Activated B cell treated with CpG ODN at 0.5 μM for 24 hours (primary cell): ENCODE data around the gene POU2F2. TPM values are rescaled to one million over a fixed set of nuclear protein-coding genes. Genes with fewer than 3 reads are reported as not detected.

Experiments used
- ATAC-seq: fragments of 200-7000 bp; cut with Tn5 transposase; one replicate; pipeline ENCODE4 v1.10.0; 2021; ENCODE audit warnings: low read depth, mild to moderate bottlenecking, moderate library complexity
- CTCF ChIA-PET: fragments of 350-600 bp; sonication (Branson Sonifier 250); formaldehyde crosslinking; loops from one replicate; lab custom pipeline; 2021; ENCODE audit warnings: antibody characterized with exemption; lab: Charles Lee
- POLR2A ChIA-PET: fragments of 350-600 bp; sonication (Branson Sonifier 250); formaldehyde crosslinking; loops from one replicate; lab custom pipeline; 2021; ENCODE audit warnings: antibody characterized with exemption; lab: Charles Lee
- DNase-seq: peaks from one replicate; pipeline ENCODE4 v3.0.0; 2022
- H3K27ac Mint-ChIP-seq: one replicate; pipeline ENCODE4 v1.8.0; 2020; ENCODE audit warnings: mixed read lengths
- H3K27me3 Mint-ChIP-seq: one replicate; pipeline ENCODE4 v1.8.0; 2021; ENCODE audit warnings: mixed read lengths
- H3K36me3 Mint-ChIP-seq: one replicate; pipeline ENCODE4 v1.8.0; 2021; ENCODE audit warnings: low read depth, mixed read lengths
- H3K4me1 Mint-ChIP-seq: one replicate; pipeline ENCODE4 v1.8.0; 2021; ENCODE audit warnings: mixed read lengths
- H3K4me3 Mint-ChIP-seq: one replicate; pipeline ENCODE4 v1.8.0; 2020; ENCODE audit warnings: mild to moderate bottlenecking, mixed read lengths
- H3K9me3 Mint-ChIP-seq: one replicate; pipeline ENCODE4 v1.8.0; 2020; ENCODE audit warnings: mixed read lengths
- intact Hi-C: fragments of 100-400 bp; cut with micrococcal nuclease; formaldehyde crosslinking; loops from one replicate; pipeline ENCODE4 v1.15.1; 2024
- total RNA-seq: library from RNA; stranded (reverse); gene quantifications from 2 replicates; pipeline ENCODE4 v1.2.3, GENCODE V29; 2022
- TF ChIP-seq, protein P1 (sequence below): fragments of 200-600 bp; IDR thresholded peaks from one replicate; pipeline ENCODE4 v1.8.0; 2022; ENCODE audit warnings: antibody characterized with exemption, mild to moderate bottlenecking

Gene POU2F2
- total RNA-seq, 1 donor from 2014 or later: 577 TPM

DNA sequence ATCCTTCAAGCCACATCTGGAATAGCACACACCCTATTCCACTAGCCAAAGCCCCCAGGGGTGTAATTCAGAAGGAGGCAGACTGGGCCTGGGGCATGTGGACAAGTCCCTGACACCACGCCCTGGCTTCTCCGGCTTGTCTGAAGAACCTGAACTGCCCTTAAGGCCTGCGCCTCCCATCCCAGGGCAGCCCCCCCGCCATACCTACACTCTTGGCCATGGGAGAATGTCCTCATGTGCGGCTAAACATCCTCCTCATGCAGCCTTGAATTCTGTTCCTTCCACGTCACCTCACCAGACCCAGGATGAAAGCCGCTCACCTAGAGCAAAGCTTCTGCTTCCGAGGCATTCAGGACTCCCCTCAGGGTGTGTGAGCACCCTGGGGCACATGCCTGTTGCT, 24.3 kb upstream of the POU2F2 start:
- Mint-ChIP-seq H3K4me1 (peaks cover 26% of the 10 kb centered on the region), H3K27me3 (peaks cover 8% of the 10 kb centered on the region), H3K27ac (no peak overlapping the region), H3K36me3 (peaks cover 8% of the 10 kb centered on the region), H3K9me3 (no peaks in the 10 kb centered on the region), H3K4me3 (no peak overlapping the region)
- DNase-seq: no peak
- ChIA-PET CTCF (no interaction called here), POLR2A (no interaction called here)
- no peak for ATAC-seq
- intact Hi-C loops: no loop called here
- TF ChIP-seq, protein P1, sequence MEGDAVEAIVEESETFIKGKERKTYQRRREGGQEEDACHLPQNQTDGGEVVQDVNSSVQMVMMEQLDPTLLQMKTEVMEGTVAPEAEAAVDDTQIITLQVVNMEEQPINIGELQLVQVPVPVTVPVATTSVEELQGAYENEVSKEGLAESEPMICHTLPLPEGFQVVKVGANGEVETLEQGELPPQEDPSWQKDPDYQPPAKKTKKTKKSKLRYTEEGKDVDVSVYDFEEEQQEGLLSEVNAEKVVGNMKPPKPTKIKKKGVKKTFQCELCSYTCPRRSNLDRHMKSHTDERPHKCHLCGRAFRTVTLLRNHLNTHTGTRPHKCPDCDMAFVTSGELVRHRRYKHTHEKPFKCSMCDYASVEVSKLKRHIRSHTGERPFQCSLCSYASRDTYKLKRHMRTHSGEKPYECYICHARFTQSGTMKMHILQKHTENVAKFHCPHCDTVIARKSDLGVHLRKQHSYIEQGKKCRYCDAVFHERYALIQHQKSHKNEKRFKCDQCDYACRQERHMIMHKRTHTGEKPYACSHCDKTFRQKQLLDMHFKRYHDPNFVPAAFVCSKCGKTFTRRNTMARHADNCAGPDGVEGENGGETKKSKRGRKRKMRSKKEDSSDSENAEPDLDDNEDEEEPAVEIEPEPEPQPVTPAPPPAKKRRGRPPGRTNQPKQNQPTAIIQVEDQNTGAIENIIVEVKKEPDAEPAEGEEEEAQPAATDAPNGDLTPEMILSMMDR: no peak

DNA sequence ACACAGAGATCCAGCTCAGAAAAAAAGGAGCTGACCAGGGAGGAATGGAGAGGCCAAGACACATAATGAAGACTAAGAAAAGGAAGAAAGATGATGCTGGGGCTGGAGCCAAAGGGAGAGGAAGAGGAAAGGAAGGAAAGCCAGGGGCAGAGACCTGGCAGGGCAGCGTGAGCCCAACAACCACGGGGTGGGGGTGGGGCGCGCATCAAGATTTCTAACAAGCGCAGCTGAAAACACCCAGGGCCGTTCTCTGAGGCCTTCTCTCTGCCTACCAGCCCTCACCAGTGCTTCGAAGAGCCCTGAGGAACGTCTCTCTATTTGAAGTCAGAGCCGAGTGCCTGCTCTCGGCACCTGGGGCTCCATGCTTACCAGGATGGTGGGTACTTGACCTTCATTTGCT, 23.6 kb upstream of the POU2F2 start:
- no peak overlapping the region for H3K4me3 Mint-ChIP-seq
- peaks cover 2% of the 10 kb centered on the region for H3K27me3 Mint-ChIP-seq
- TF ChIP-seq, protein P1: no peak
- ChIA-PET POLR2A (interaction anchor here (1.8 kb wide), 1 partner anchor 47 kb away, joined by 5 read pairs; no protein-coding TSS in a partner anchor), CTCF (no interaction called here)
- no peaks in the 10 kb centered on the region for H3K9me3 Mint-ChIP-seq
- intact Hi-C loops: no loop called here
- H3K27ac Mint-ChIP-seq: peak overlapping the region; percentile 88
- H3K36me3 Mint-ChIP-seq: peaks cover 8% of the 10 kb centered on the region
- ATAC-seq (no peak), DNase-seq (no peak)
- peaks cover 26% of the 10 kb centered on the region for H3K4me1 Mint-ChIP-seq

DNA sequence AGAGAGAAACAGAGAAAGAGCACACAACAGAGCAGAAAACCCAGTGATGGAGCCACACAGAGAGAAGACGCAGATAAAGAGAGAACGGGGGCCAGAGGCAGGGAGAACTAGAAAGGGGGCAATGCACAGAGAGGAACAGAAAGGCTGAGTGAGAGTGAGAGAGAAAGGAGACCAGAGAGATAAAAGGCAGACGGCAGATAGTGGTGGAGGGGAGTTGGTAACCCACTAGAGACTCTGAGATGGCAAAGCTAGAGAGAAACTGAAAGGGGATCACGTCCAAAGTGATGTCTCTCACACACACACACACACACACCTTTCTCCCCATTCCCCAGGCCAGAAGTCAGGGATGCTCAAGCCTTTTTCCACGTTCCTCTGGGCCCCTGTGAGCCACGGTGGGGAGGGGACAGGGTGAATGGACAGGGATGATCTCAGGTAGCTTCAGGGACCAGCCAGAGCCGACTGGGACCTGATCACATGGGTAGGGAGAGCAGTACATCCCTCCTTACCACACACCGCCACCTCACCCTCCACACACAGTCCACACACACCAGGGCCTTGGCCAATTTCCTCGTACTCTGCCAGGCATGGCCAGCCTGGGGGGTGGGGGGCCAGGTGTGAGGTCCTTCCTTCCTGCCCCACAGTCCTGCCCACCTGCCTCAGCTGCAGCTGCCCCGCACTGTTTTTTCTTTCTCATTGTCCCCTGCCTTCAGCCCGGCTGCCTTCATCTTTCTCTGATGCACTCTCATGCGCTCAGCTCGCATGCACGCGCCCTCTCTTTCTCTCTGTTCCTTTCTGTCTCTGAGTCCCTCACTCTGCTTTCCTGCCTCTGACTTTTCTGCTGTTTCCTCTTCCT, 22.5 kb upstream of the POU2F2 start:
- TF ChIP-seq, protein P1: no peak
- intact Hi-C loops: no loop called here
- DNase-seq: no peak
- Mint-ChIP-seq H3K9me3 (no peaks in the 10 kb centered on the region), H3K4me3 (peak overlapping the region; percentile 39), H3K4me1 (peaks cover 29% of the 10 kb centered on the region), H3K36me3 (peaks cover 8% of the 10 kb centered on the region), H3K27ac (peak overlapping the region; percentile 88), H3K27me3 (no peaks in the 10 kb centered on the region)
- POLR2A ChIA-PET: interaction anchor here (1.3 to 1.8 kb wide), 2 partner anchors 10 to 46 kb away, joined by 3 to 5 read pairs; no protein-coding TSS in a partner anchor
- CTCF ChIA-PET: no interaction called here
- ATAC-seq: peak; percentile 51

DNA sequence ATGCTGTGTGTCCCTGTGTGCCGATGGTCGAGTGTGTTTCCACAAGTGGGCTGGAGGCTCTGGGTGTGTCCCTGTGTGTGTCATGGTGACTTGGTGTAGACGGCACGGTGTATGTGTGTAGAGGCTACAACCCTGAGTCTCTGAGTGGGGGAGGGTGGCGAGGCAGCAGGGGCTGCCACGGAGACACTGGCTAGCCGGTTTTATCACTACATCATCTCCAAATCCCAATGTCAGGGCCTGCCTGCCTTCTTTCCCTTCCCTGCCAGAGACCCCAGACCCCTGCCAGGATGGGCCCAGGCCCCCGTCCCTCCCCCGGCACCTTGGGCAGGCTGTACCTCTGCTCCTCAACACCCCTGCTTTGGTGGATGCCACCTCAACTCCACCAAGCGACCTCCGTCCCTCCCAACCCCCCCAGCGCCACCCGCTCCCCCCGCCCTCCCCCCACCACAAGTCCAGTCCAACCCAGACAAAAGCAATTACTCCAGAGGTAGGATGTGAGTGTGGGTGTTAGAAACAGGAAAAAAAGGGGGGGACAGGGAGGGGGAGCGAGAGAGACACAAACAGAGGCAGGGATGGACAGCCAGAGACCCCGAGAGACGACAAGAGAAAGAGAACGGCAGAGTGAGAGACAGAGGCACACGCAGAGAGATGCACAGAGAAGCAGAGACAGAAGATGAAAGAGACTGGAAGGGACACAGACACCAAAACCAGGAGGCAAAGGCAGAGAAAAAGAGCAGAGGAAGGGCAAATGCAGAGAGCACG, 21.6 kb upstream of the POU2F2 start:
- H3K36me3 Mint-ChIP-seq: peaks cover 9% of the 10 kb centered on the region
- DNase-seq (no peak), ATAC-seq (no peak)
- intact Hi-C loops: no loop called here
- H3K9me3 Mint-ChIP-seq: no peaks in the 10 kb centered on the region
- TF ChIP-seq, protein P1: no peak
- H3K27me3 Mint-ChIP-seq: no peaks in the 10 kb centered on the region
- peaks cover 36% of the 10 kb centered on the region for H3K4me1 Mint-ChIP-seq
- ChIA-PET CTCF (no interaction called here), POLR2A (interaction anchor here (1.3 kb wide), 1 partner anchor 11 kb away, joined by 3 read pairs; no protein-coding TSS in a partner anchor)
- H3K4me3 Mint-ChIP-seq: peak overlapping the region; percentile 39
- H3K27ac Mint-ChIP-seq: peak overlapping the region; percentile 88
